B cell (primary cell): ENCODE measurements around the gene HOXD8. TPM values are rescaled to one million over a fixed set of nuclear protein-coding genes. Genes with fewer than 3 reads are reported as not detected.
A peak's percentile ranks its signal among the peaks of the same experiment; 100 is the strongest.

Experiments used
- ATAC-seq: fragments of 200-7000 bp; cut with Tn5 transposase; one replicate; pipeline ENCODE4 v1.10.0; 2021; ENCODE audit warnings: low read depth, mild to moderate bottlenecking, moderate number of reproducible peaks, moderate library complexity
- CTCF ChIA-PET: fragments of 350-600 bp; sonication (Branson Sonifier 250); formaldehyde crosslinking; loops from one replicate; lab custom pipeline; 2021; ENCODE audit warnings: antibody characterized with exemption, inconsistent platforms; lab: Charles Lee
- POLR2A ChIA-PET: fragments of 350-600 bp; sonication (Branson Sonifier 250); formaldehyde crosslinking; loops from one replicate; lab custom pipeline; 2021; ENCODE audit warnings: antibody characterized with exemption; lab: Charles Lee
- DNase-seq: peaks from one replicate; pipeline ENCODE4 v3.0.0; 2013
- H2AFZ ChIP-seq: 2 replicates; pipeline ENCODE4 v1.6.1; 2012; ENCODE audit warnings: mild to moderate bottlenecking, low read depth, low read length; ENCODE audit not compliant: insufficient read depth, poor library complexity, severe bottlenecking
- H3K27ac ChIP-seq, 2 donors: 1 replicate in 1 of 2; 2 replicates in 1 of 2; pipeline ENCODE4 v1.5.1; 2012 to 2013; ENCODE audit warnings: low read length in 2 of 2, mild to moderate bottlenecking in 2 of 2, moderate library complexity in 1 of 2
- H3K27me3 ChIP-seq, 4 experiments: fragments of 200-600 bp in 1 of 4; sonication (generic) in 1 of 4; replicated peaks in 1 of 4; 1 replicate in 2 of 4; 2 replicates in 2 of 4; pipeline versions ENCODE4 v1.6.1 to v1.7.0; 2013 to 2016; ENCODE audit warnings: low read length in 3 of 4, mild to moderate bottlenecking in 2 of 4, mixed read lengths in 1 of 4, moderate library complexity in 1 of 4; ENCODE audit not compliant: insufficient read depth in 4 of 4, control insufficient read depth in 3 of 4; ENCODE audit errors: control extremely low read depth in 1 of 4
- H3K36me3 ChIP-seq, 2 experiments: replicated peaks in 1 of 2; 1 replicate in 1 of 2; 2 replicates in 1 of 2; pipeline versions ENCODE4 v1.6.1 to v1.7.1; 2013; ENCODE audit warnings: low read length in 1 of 2; ENCODE audit not compliant: insufficient read depth in 2 of 2, control insufficient read depth in 1 of 2; ENCODE audit errors: control extremely low read depth in 1 of 2, extremely low read depth in 1 of 2
- H3K4me1 ChIP-seq, 2 donors: fragments of 200-600 bp in 1 of 2; sonication (generic) in 1 of 2; 1 replicate in 1 of 2; 2 replicates in 1 of 2; pipeline versions ENCODE4 v1.5.1 to v1.6.1; 2013 to 2017; ENCODE audit warnings: low read length in 2 of 2; ENCODE audit not compliant: control insufficient read depth in 2 of 2, insufficient read depth in 2 of 2
- H3K4me2 ChIP-seq: replicated peaks from 2 replicates; pipeline ENCODE3; 2012; ENCODE audit warnings: mild to moderate bottlenecking, low read depth, low read length; ENCODE audit not compliant: poor library complexity, severe bottlenecking
- H3K4me3 ChIP-seq, 5 experiments: fragments of 200-600 bp in 1 of 5; sonication (generic) in 1 of 5; 1 replicate in 3 of 5; 2 replicates in 2 of 5; pipeline versions ENCODE4 v1.5.1 to v1.7.0; 2011 to 2016; ENCODE audit warnings: low read length in 4 of 5, mild to moderate bottlenecking in 4 of 5, low read depth in 2 of 5, control low read depth in 1 of 5, moderate library complexity in 1 of 5; ENCODE audit not compliant: insufficient read depth in 1 of 5; ENCODE audit errors: control extremely low read depth in 1 of 5, extremely low read depth in 1 of 5
- H3K79me2 ChIP-seq: fragments of 200-600 bp; sonication (generic); one replicate; pipeline ENCODE4 v1.6.0; 2016; ENCODE audit warnings: low read length; ENCODE audit not compliant: control insufficient read depth, insufficient read depth
- H3K9ac ChIP-seq: fragments of 200-600 bp; sonication (generic); 2 replicates; pipeline ENCODE4 v1.6.1; 2017; ENCODE audit warnings: mild to moderate bottlenecking, low read length, moderate library complexity
- H3K9me3 ChIP-seq, 3 donors: one replicate each; pipeline versions ENCODE4 v1.6.1 to v1.7.1; 2013; ENCODE audit warnings: low read length in 2 of 3; ENCODE audit not compliant: control insufficient read depth in 2 of 3, insufficient read depth in 1 of 3; ENCODE audit errors: control extremely low read depth in 1 of 3
- H4K20me1 ChIP-seq: 2 replicates; pipeline ENCODE4 v1.6.0; 2012; ENCODE audit warnings: mild to moderate bottlenecking, low read length; ENCODE audit not compliant: insufficient read depth, control insufficient read depth, poor library complexity, severe bottlenecking
- H3K27ac Mint-ChIP-seq: one replicate; pipeline ENCODE4 v1.8.0; 2021; ENCODE audit warnings: mixed read lengths
- H3K27me3 Mint-ChIP-seq: one replicate; pipeline ENCODE4 v1.8.0; 2021; ENCODE audit warnings: mixed read lengths
- H3K4me1 Mint-ChIP-seq: one replicate; pipeline ENCODE4 v1.8.0; 2021; ENCODE audit warnings: mixed read lengths
- H3K4me3 Mint-ChIP-seq: one replicate; pipeline ENCODE4 v1.8.0; 2021; ENCODE audit warnings: mixed read lengths
- H3K9me3 Mint-ChIP-seq: one replicate; pipeline ENCODE4 v1.8.0; 2022; ENCODE audit warnings: mixed read lengths; ENCODE audit not compliant: insufficient read depth
- EZH2 ChIP-seq: IDR thresholded peaks from 2 replicates; pipeline ENCODE4 v1.6.1; 2012; ENCODE audit warnings: borderline replicate concordance, low read depth, mild to moderate bottlenecking, moderate library complexity, low read length; ENCODE audit not compliant: insufficient read depth, poor library complexity, severe bottlenecking
- WGBS: methylation state at CpG from one replicate; pipeline ENCODE4 v1.1.5; 2013; ENCODE audit warnings: missing lambda C conversion rate; ENCODE audit not compliant: insufficient coverage; 5-methylcytosine and 5-hydroxymethylcytosine counted together
- intact Hi-C: fragments of 100-400 bp; cut with micrococcal nuclease; formaldehyde crosslinking; loops from one replicate; pipeline ENCODE4 v1.10.0; 2022
- polyA plus RNA-seq: library from polyadenylated mRNA; depleted of rRNA; stranded (reverse); fragments of >200 nt; gene quantifications from 2 replicates; pipeline ENCODE4 v1.2.3, GENCODE V29; 2012
- total RNA-seq, 2 donors: library from RNA; stranded (reverse); fragments of 120-200 nt in 1 of 2; gene quantifications; 1 replicate in 1 of 2; 2 replicates in 1 of 2; pipeline versions ENCODE4 v1.2.3 to v1.2.4, GENCODE V29; 2013 to 2022
- TF ChIP-seq, protein P1 (sequence below): fragments of 200-600 bp; IDR thresholded peaks from one replicate; pipeline ENCODE4 v1.8.0; 2022; ENCODE audit warnings: antibody characterized with exemption, mild to moderate bottlenecking

Gene HOXD8
- total and polyA plus RNA-seq, 2 donors (not counting 1 experiment from before 2014, with no cell fraction given), result not detected

DNA sequence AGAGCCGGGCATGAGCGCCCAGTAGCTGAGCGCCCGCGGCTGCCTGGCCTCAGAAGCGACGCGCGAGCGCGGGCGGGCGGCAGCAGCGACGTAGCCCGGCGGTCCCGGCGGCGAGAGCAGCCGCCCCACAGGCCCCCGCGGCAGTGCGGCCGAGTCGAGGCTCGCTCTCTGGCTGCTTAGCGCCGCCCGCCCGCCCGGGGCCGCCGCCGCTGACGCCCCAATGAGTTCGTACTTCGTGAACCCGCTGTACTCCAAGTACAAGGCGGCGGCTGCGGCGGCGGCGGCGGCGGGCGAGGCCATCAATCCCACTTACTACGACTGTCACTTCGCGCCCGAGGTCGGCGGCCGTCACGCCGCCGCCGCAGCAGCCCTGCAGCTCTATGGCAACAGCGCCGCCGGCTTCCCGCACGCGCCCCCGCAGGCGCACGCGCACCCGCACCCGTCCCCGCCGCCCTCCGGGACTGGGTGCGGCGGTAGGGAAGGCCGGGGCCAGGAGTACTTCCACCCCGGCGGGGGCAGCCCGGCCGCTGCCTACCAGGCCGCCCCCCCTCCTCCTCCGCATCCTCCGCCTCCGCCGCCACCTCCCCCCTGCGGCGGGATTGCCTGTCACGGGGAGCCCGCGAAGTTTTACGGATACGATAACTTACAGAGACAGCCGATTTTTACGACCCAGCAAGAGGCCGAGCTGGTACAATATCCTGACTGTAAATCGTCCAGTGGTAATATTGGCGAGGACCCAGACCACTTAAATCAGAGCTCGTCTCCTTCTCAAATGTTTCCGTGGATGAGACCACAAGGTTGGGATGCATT, 847 bp downstream of the HOXD8 start:
- H3K27me3 Mint-ChIP-seq, result peaks cover 77% of the 10 kb centered on the region
- no peaks in the 10 kb centered on the region for H3K36me3 ChIP-seq
- H3K4me2 ChIP-seq, result peak overlapping the region; percentile 71
- no peak overlapping the region for H3K27ac Mint-ChIP-seq
- H3K4me1 Mint-ChIP-seq, result peaks cover 26% of the 10 kb centered on the region
- H3K79me2 ChIP-seq, result no peaks in the 10 kb centered on the region
- peak overlapping the region in 2 of 5 experiments; percentile 21 to 29 for H3K4me3 ChIP-seq
- 9% methylated on average over 97 of the region's 100 CpGs for WGBS
- peak overlapping the region; percentile 30 for H3K9ac ChIP-seq
- no peaks in the 10 kb centered on the region for H4K20me1 ChIP-seq
- DNase-seq, result peak; percentile 56
- TF ChIP-seq, protein P1, sequence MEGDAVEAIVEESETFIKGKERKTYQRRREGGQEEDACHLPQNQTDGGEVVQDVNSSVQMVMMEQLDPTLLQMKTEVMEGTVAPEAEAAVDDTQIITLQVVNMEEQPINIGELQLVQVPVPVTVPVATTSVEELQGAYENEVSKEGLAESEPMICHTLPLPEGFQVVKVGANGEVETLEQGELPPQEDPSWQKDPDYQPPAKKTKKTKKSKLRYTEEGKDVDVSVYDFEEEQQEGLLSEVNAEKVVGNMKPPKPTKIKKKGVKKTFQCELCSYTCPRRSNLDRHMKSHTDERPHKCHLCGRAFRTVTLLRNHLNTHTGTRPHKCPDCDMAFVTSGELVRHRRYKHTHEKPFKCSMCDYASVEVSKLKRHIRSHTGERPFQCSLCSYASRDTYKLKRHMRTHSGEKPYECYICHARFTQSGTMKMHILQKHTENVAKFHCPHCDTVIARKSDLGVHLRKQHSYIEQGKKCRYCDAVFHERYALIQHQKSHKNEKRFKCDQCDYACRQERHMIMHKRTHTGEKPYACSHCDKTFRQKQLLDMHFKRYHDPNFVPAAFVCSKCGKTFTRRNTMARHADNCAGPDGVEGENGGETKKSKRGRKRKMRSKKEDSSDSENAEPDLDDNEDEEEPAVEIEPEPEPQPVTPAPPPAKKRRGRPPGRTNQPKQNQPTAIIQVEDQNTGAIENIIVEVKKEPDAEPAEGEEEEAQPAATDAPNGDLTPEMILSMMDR, result no peak
- TF ChIP-seq EZH2, result peak; percentile 20
- ChIA-PET CTCF (interaction anchor here (0.8 to 3.3 kb wide), 11 partner anchors 9 to 522 kb away, joined by 3 to 12 read pairs (median 5); partner anchors contain the start of gene HOXD1), POLR2A (no interaction called here)
- peak overlapping the region; percentile 63 for H3K4me3 Mint-ChIP-seq
- peaks cover 0 to 84% (median 73%) of the 10 kb centered on the region in 4 experiments for H3K27me3 ChIP-seq
- H2AFZ ChIP-seq, result peak overlapping the region; percentile 23
- no peaks in the 10 kb centered on the region for H3K9me3 Mint-ChIP-seq
- intact Hi-C loops, result loop anchor here (5.0 kb wide), 1 partner anchor 53 kb away; no protein-coding TSS in a partner anchor
- H3K9me3 ChIP-seq, result peaks cover 0 to 17% (median 0%) of the 10 kb centered on the region in 3 donors
- peaks cover 26 to 38% of the 10 kb centered on the region in 2 donors for H3K4me1 ChIP-seq
- no peak overlapping the region for H3K27ac ChIP-seq
- peak; percentile 17 for ATAC-seq
